Raji (cell line): Measurements from ENCODE around the gene RSPH6A.

ENCODE experiments used
- POLR2A ChIP-seq: IDR thresholded peaks from 2 replicates; pipeline ENCODE4 v1.6.1; 2011; ENCODE audit warnings: low read depth, low read length, control low read depth; ENCODE audit not compliant: insufficient read depth

The RSPH6A gene

GRCh38 chr19:45767881-45768654, 47.0 kb downstream of the RSPH6A start:
- no peak for TF ChIP-seq POLR2A

GRCh38 chr19:45767410-45767880, 47.7 kb downstream of the RSPH6A start:
- TF ChIP-seq POLR2A: no peak

- TF ChIP-seq POLR2A: no peak
Observed at GRCh38 chr19:45766869-45767346, 48.2 kb downstream of the RSPH6A start.

- TF ChIP-seq POLR2A: no peak
Observed at GRCh38 chr19:45766296-45766868, 48.7 kb downstream of the RSPH6A start.

GRCh38 chr19:45765702-45766295, 49.3 kb downstream of the RSPH6A start:
- TF ChIP-seq POLR2A: no peak

- TF ChIP-seq POLR2A: no peak
Observed at GRCh38 chr19:45764945-45765701, 50.0 kb downstream of the RSPH6A start.

- no peak for TF ChIP-seq POLR2A
Observed at GRCh38 chr19:45764475-45764874, 50.6 kb downstream of the RSPH6A start.

GRCh38 chr19:45763691-45764294, 51.3 kb downstream of the RSPH6A start:
- TF ChIP-seq POLR2A: no peak

- no peak for TF ChIP-seq POLR2A
Observed at GRCh38 chr19:45762870-45763631, 52.1 kb downstream of the RSPH6A start.

GRCh38 chr19:45761714-45762113, 53.4 kb downstream of the RSPH6A start:
- no peak for TF ChIP-seq POLR2A

GRCh38 chr19:45758921-45759320, 56.2 kb downstream of the RSPH6A start:
- TF ChIP-seq POLR2A: no peak

GRCh38 chr19:45757695-45758094, 57.4 kb downstream of the RSPH6A start:
- no peak for TF ChIP-seq POLR2A

- TF ChIP-seq POLR2A: no peak
Observed at GRCh38 chr19:45754323-45754722, 60.8 kb downstream of the RSPH6A start.

- no peak for TF ChIP-seq POLR2A
Observed at GRCh38 chr19:45753548-45753947, 61.6 kb downstream of the RSPH6A start.
